Activated T-cell treated with anti-CD3 and anti-CD28 coated beads for 24 hours (primary cell): ENCODE data around the gene C1R.

Source experiments
- DNase-seq: peaks from one replicate; pipeline ENCODE4 v3.0.0-alpha.2; 2020; ENCODE audit warnings: low read depth

The C1R gene

GRCh38 chr12:7035463-7035862 is 56.8 kb downstream of the C1R start:
- no peak for DNase-seq

GRCh38 chr12:7034464-7034863 is 57.8 kb downstream of the C1R start:
- DNase-seq = no peak

DNA sequence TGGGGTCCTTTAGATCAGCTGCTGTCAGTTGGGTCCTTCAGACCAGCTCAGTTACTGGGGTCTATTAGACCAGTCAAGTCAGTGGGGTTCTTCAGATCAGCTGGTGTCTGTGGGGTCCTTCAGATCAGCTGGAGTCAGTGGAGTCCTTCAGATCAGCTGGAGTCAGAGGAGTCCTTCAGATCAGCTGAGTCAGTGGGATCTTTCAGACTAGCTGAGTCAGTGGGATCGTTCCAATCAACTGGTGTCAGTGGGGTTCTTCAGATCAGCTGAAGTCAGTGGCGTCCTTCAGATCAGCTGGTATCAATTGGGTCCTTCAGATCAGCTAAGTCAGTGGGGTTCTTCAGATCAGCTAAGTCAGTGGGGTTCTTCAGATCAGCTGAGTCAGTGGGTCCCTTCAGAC is 59.3 kb downstream of the C1R start:
- DNase-seq = no peak

GRCh38 chr12:7031306-7031705 is 60.9 kb downstream of the C1R start:
- DNase-seq = no peak
